Activated effector memory CD4-positive, alpha-beta T cell treated with Interleukin-2 at 50 U/mL for 16 hours (primary cell): ENCODE results near the gene EFCAB11.

Source experiments
- DNase-seq: peaks from one replicate; pipeline ENCODE4 v3.0.0-alpha.2; 2020

The EFCAB11 gene

DNA sequence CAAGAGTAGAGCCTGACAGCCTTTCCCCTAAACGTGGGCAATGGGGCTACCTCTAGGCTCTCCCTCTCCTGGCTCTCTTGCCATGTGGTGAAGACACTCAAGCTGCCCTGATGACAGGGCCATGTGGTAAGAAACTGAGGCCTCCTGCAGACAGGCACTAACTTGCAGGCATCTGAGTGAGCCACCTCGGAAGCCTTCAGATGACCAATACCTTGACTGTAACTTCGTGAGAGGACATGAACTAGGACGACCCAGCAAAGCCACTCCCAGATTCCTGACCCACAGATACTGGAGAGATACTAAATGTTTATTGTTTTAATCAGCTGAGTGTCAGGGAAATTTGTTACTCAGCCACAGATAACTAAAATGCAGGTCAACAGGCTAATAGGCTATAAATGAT is 96.4 kb downstream of the EFCAB11 start:
- no peak for DNase-seq

DNA sequence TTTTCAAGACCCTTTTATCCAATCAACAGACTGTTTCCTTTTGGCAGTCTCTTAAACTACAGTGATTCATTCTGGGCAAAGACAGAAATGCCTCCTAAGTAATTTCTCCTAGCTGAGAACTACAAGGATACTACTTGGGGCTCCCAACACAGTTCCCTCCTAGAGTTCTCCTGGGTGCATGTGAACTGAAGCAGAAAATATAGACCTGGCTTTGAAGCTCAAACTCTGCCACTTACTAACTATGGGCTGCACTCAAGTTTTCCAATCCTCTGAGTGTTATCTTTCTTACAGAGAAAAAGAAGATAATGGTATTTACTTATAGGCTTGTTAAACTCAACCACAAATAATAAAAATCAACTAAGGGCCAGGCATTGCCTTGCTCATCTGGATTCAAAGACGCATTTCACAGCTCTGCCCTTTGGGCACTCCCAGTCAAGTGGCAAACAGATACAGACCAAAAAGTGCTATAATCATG is 97.6 kb downstream of the EFCAB11 start:
- no peak for DNase-seq

DNA sequence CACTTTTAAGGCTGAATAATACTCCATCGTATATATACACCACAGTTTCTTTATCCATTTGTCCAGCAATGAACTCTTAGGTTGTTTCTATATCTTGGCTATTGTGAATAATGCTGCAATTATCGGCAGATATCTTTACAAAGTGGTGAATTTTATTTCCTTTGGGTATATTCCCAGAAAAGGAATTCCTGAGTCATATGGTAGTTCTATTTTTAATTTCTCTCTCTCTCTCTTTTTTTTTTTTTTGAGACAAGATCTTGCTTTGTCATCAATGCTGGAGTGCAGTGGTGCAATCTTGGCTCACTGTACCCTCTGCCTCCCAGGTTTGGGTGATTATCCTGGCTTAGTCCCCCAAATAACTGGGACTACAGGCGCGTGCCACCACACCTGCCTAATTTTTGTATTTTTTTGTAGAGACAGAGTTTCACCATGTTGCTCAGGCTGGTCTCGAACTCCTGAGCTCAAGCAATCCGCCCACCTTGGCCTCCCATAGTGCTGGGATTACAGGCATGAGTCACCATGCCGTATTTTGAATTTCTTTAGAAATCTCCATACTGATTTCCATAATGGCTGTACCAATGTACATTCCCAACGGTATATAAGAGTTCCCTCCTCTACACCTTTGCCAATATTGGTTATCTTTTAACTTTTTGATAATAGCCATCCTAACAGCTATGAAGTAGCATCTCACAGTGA is 98.4 kb downstream of the EFCAB11 start:
- no peak for DNase-seq

DNA sequence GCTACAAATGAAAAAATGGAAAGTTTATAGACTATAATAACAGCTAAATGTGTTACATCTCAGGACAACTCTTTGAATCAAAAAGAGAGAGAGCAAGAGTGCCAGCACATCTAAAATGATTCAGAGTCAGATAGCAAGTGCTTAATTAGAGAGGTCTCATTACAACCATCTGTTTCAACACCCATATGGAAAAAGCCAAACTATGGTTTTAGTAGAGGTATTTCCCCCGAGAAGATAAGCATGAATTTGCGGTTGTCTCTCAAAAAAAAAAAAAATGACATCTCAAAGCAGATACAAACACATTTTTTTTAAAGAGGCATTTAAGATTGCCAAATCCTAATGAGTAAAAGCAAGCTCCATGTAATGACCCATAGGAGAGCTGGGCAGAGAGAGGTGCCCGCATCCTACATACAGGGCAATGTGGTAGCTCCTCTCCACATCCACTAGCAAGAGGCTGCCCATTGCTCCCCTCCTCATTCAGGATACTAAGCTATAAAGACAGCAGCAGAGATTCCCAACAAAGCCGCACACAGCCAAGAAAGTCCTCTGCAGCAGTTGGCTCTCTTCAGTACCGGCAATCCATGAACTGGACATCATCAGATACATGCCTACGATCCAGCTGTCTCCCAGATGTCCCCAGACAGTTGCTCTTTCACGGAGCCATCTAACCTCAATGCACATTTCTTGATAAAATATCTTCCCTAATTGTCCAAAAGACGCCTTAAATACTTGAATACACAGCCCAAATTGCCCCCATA is 100.4 kb downstream of the EFCAB11 start:
- DNase-seq, result no peak

DNA sequence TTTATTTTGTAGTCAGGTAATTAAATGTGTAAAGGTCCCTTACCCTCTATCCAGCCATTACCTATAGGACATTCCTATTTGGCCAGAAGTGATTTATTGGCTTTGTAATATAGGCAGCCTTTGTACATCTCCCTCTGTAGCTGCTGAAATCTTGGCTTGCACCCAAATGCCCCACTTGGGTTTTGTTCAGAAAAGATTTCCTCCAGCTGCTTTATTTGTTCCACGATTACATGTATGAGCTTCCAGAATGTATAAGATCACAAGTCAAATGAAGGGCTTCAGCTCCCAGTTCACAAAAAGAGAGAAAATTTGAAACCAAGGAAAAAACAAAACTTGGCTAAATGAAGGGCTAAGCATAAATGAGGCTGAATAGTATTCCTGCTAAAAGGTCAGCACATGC is 103.4 kb downstream of the EFCAB11 start:
- no peak for DNase-seq

DNA sequence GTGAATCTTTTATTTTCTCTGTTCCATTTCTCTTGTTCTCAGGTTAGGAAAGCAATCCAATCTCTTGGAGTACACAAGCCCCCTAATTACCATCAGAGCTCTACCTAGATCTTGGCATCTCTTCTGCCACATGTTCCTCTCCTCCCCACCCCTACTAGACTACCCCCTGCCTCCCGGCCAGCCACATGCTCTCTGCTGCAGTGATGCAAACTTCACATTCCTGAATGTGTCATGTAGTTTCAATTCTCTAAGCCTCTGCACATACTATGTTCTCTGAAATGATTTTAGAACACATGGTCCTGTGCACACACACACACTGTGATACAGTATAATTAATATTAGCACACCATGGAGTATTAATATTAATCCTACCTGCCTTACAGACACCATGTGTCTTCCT is 104.6 kb downstream of the EFCAB11 start:
- no peak for DNase-seq

DNA sequence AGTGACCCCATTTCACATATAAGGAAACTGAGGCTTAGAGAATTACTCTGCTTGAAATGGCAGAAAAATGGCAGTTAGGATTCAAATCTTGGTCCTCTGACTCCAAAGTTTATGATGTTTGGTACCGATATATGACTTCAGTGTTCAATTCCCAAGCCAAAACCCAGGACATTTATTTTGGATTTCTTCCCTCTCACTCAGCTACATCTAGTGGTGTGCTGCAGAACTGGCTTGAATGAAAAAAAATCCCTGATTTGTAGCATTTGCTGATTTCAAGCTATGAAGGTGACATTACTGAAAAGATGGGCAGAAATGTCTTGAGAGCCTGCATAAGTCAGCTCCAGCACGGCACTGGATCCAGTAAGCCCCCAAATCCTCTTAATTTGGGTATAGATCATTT is 106.4 kb downstream of the EFCAB11 start:
- DNase-seq, result no peak

DNA sequence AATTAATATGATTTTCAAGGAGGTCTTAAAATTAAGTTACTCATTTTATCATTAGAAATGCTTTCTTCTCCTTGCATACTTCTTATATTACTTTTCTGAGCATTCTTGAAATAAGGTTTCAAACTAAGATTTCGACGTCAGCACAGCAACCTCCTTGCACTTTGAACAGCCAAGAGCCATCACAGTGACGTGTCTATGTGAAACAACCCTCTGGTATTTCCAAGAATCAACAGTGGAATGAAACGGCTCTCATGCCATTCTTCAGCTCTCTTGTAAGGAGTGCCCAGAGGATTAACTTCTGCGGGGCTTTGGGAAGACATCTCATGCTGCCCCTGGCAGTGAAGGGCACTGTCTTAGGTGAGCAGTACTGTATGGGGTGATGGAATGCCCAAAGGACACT is 109.2 kb downstream of the EFCAB11 start:
- DNase-seq, result no peak

DNA sequence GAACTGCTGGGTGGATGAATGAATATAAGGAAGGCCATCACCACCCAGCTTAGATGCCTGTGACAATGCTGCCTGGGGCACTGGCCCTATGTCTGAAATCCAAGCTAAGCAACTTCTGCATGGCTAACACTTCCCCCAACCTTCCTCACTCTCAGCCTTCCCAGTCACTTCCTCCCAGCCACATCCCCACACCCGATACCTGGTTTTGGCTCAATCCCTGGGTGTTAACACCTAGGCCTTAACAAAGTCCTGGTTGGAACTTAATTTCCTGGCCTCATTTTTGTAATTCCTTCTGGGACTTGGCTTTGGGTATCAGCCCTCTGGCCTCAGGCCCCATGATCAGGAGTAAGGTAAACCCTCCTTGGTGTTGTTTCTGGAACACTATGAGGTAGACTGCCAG is 110.0 kb downstream of the EFCAB11 start:
- no peak for DNase-seq

DNA sequence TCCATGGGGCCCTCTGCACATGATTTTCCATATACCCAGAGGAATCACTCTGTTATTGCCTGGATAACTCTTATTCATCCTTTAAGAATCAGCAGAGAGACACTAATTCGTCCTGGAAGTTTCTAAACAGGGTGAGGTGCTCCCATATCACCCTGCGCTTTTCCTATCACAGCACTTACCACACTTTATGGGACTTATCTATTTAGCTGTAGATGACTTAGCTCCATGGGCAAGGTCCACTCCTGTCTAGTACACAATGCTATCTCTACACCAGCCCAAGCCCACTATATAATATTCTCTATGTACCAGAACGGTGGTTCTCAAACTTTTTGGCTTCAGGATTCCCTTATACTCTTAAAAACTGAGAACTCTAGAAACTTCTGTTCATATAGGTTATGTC is 111.7 kb downstream of the EFCAB11 start:
- DNase-seq, result no peak

DNA sequence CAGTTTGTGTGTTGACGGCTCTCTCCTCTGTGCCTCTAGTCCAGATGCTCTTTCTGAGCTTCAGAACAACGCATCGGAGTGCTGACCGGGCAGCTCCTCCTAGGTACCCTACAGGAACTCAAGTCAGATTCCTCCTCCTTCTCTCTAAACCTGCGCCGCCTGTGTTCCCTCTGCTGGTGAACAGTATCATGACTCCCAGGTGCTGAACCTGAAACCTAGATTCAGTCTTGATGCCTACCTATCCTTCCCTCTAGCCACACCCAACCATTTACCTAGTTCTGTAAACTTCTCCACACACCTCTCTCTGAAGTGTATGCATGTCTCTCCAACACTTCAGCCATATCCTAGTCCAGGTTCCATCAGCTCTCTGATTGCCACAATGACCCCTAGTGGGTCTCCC is 112.7 kb downstream of the EFCAB11 start:
- no peak for DNase-seq

DNA sequence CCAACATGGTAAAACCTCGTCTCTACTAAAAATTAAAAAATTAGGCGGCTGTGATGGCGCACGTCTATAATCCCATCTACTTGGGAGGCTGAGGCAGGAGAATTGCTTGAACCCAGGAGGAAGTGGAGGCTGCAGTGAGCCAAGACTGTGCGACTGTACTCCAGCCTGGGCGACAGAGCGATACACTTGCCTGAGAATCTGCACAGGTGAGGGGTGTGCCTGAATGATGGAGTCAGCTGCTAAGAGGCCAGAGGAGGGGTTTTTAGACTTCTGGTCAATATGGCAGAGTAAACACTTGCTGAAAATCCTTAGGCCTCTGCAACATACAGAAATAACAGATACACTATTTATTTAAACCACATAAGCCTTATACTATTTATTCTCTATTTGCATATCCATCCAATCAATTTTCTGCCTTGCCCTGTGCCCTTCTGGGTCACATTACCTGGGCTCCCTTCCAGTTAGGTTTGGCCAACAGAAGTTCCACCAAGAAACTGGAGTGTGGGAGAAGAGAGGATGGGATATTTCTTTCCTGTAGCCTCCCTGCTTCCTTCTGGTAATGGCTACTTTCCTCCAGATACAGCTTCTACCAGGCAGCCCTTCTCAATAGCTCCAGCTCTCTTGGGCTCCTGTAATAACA is 117.6 kb downstream of the EFCAB11 start:
- no peak for DNase-seq

DNA sequence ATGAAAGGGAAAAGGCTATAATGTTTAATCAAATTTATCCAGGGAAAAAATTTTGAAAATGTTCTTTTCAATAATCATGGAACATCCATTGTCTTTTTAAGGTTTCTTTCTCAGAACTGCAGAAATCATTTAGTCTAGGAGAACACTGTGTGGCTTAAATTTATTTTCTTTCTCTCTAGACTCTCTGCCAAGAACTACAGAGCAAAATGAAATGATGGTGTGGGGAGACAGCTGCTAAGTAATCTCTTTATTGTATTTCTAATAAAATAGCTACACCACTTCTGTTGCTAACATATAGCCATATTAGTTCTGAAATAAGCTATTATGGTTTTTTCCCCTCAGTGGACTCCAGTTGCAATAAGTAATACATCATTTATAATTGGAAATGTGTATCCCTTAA is 120.9 kb downstream of the EFCAB11 start:
- no peak for DNase-seq

DNA sequence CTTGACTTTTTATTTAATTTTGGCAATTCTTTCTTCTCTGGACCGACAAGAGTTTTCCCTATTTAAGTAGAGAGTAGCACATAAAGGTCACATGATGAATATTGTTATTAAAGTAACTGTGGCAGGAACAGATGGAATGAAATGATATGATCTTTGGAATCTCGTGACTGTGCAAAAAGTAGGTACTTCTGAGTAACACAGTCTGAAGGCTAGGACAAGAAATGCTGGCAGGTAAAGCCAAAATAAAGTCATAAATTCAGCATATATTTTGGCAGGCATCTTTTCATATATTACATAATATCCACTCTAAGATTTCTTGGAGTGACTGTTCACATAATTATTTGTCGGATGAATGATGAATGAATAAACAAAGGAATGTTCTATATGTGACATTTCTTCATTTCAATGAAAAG is 121.4 kb downstream of the EFCAB11 start:
- no peak for DNase-seq

DNA sequence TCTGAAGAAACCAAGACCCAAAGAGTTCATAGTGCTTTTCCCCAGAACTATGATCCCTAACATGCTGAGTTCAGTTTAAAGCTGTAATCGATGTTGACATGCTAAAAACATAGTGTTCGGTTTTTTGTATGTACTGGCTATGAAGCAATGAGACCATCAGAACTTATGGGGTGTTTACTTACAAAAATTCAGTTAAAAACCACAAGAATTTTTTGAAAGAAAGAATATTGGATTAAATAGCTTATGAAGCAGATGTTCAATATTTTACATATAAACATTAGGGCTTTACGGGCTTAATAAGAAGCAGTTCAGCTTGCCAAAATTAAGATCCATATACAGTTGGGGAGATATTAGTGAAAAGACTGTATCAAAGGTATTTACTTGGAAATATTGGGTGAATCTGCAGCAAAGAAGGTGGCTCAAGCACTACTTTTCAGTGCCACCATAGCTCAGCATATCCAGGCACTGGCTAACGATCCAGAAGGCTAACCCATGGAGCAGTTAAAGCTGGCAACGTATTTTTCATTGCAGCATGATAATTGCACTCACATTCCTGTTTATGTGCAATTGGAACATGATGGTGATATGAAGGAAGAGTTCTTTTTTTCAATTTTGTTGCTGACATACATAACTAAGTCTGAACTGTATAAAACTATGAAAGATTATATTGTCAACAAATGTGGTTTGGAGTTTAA is 125.9 kb downstream of the EFCAB11 start:
- DNase-seq, result no peak

DNA sequence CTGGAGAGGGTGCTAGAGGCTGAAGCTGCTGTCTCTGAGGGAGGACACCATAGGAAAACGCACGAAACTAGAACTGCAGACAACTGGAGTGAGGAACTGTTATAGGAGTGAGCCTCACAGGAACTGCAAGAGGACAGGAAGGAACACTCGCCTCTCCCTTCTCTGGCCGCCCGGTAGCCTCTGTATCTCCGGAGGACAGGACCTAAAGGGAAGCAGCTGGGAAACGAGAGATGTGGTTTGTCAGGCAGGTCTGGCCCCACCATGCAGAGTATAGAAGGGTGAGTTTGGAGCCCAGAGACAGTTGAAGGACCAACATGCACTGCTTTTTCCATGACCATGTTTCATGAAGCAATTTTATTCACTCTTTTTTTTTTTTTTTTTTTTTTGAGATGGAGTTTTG is 127.3 kb downstream of the EFCAB11 start:
- no peak for DNase-seq

DNA sequence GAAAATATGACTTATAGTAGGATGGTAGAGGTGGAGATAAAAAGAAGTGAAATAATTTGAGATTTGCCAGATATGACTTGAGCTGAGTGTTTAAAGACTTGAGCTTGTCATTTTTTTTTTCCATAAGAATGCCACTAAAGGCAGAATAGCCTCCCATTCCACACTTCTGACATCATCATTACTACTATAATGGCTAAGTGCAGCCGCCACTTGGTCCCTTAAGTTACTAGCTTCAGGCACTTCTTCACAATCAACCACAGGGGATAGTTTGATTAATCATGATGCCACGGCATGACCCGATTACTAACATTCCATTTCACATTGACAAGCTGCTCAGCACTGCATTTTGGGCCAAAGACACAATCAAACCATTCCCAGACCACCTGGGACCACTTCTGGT is 127.9 kb downstream of the EFCAB11 start:
- DNase-seq, result no peak

DNA sequence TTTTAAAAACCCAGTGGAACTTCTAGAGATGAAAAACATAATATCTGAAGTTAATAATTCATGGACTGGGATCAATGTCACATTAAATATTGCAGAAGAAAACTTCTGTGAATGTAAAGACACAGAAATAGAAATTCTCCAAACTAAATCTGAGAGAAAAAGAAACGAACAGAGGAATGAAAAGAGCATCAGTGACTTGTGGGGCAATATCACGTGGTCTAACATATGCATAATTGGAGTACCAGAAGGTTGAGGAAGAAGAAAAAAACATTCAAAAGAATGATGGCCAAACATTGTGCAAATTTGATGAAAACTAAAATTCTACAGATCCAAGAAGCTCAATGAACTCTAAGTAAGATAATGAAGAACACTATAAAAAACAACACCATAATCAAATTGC is 130.8 kb downstream of the EFCAB11 start:
- no peak for DNase-seq

DNA sequence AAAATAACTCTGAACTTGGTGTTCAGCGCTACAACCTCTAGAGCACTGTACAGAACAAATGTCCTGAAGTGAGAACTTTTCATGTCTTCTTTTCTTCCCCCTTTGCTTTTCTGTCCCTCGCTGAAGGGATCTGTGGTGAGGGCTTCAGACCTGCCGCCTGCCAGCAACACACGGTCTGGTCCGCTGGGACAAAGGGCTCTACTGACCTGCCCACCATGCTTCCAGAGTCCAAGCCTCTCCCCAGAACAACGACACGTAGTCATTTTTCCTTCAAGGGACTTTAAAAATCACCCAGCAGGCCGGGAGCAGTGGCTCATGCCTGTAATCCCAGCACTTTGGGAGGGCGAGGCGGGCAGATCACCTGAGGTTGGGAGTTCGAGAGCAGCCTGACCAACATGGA is 140.4 kb downstream of the EFCAB11 start:
- no peak for DNase-seq

DNA sequence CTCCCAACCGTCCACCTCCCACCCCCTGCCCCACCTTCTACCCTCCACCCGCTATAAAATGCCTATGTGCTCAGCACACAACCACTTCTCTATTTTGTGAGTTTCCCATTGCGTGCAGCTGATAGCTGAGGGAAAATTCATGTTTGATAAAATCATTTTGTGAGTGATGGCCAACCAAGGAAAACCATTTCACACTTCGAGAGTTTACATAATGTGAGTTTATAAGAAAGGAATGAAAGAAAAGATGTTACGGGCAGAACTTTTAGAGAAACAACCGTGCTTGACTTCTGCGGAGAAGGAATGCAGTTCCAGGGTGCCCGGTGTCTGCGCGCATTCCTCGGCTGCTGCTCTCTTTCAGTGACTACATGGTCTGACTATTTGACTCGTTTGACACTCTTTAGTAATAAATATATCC is 140.9 kb downstream of the EFCAB11 start:
- no peak for DNase-seq

DNA sequence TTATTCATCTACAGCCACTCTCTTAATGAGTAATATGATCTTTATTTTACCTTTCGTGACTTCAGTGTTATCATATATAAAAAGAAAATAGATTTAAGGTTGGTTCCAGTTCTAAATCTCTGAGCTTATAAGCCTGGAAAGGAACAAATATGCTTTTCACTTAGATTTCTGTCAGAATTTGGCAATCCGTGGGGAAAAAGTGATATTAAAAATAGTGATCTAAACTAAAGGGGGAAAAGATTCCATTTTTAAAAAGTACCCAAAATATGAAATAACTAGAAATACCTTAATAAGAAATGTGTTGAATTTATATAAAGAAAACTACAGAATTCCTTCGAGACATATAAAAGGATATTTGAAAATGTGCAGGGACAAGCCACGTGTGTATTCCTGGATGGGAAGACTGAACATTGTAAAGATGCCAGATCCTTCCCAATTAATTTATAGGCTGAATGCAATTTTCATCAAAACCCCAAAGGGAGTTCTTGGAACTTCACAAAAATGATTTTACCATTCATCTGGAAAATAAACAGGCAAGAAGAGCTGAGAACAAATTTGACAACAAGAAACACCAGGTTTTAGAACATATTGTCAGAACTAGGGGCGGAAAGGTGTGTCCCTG is 142.5 kb downstream of the EFCAB11 start:
- DNase-seq, result no peak

DNA sequence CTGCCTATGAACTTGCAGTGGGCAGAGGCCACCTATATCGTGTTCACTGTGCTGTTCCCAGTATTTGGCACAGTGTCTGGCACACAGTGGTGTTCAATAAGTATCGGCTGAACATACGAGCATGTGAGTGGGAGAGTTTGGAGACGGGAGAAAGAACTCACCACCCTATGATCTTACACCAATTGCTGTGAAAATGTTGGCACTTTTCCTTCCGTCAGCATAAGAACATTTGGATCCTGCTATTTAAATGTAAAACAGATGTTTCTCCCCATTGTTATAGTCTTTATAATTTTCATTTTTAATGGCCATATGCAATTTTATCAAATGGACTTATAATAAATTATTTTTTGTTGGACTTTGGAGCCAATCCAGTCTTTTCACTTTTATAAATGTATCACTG is 144.4 kb downstream of the EFCAB11 start:
- no peak for DNase-seq

DNA sequence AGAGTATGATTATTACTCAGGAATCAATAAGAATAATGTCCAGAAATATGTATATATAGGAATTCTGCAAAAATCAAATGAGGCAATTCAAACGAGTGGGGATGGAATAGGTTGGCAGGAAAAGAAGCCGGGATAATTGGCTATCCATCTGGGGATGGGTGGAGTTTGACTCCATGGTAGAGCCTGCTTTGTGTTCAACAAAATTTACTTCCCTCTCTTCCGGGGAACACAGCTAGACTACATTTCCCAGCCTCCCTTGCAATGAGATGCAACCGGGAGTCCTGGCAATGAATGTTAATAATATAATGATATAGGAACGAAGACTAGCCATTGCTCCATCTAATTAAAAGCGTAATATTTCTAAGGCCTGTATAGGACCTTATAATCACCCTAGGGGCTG is 146.6 kb downstream of the EFCAB11 start:
- no peak for DNase-seq
